Activated CD4-positive, alpha-beta memory T cell treated with anti-CD3 and anti-CD28 coated beads for 36 hours (primary cell): ENCODE data around the gene ADGRB3. TPM values are rescaled to one million over a fixed set of nuclear protein-coding genes. Genes with fewer than 3 reads are reported as not detected.
"Not testable (repeated sequence)": the region's sequence is repeated elsewhere in the genome, so short reads cannot be mapped to it uniquely, and the experiment has no call there.

Experiments
- CTCF ChIA-PET: fragments of 350-600 bp; sonication (Branson Sonifier 250); formaldehyde crosslinking; loops from one replicate; lab custom pipeline; 2021; ENCODE audit warnings: antibody characterized with exemption, inconsistent platforms; lab: Charles Lee
- POLR2A ChIA-PET: fragments of 350-600 bp; sonication (Branson Sonifier 250); formaldehyde crosslinking; loops from one replicate; lab custom pipeline; 2021; ENCODE audit warnings: antibody characterized with exemption; lab: Charles Lee
- DNase-seq: peaks from one replicate; pipeline ENCODE4 v3.0.0-alpha.2; 2020
- H3K27ac Mint-ChIP-seq: one replicate; pipeline ENCODE4 v1.8.0; 2021; ENCODE audit warnings: mixed read lengths
- H3K27me3 Mint-ChIP-seq: one replicate; pipeline ENCODE4 v1.8.0; 2021; ENCODE audit warnings: mixed read lengths
- H3K36me3 Mint-ChIP-seq: one replicate; pipeline ENCODE4 v1.8.0; 2021; ENCODE audit warnings: mixed read lengths
- H3K4me1 Mint-ChIP-seq: one replicate; pipeline ENCODE4 v1.8.0; 2021; ENCODE audit warnings: low read depth, mixed read lengths
- H3K4me3 Mint-ChIP-seq: one replicate; pipeline ENCODE4 v1.8.0; 2021; ENCODE audit warnings: mild to moderate bottlenecking, mixed read lengths
- H3K9me3 Mint-ChIP-seq: one replicate; pipeline ENCODE4 v1.8.0; 2021; ENCODE audit warnings: mixed read lengths
- intact Hi-C: fragments of 100-400 bp; cut with micrococcal nuclease; formaldehyde crosslinking; loops from one replicate; pipeline ENCODE4 v1.15.1; 2023
- total RNA-seq, 2 experiments: library from RNA; stranded (reverse); gene quantifications; one replicate each; pipeline ENCODE4 v1.2.3, GENCODE V29; 2021

The ADGRB3 gene
- total RNA-seq, 2 experiments from 2014 or later, result not detected

DNA sequence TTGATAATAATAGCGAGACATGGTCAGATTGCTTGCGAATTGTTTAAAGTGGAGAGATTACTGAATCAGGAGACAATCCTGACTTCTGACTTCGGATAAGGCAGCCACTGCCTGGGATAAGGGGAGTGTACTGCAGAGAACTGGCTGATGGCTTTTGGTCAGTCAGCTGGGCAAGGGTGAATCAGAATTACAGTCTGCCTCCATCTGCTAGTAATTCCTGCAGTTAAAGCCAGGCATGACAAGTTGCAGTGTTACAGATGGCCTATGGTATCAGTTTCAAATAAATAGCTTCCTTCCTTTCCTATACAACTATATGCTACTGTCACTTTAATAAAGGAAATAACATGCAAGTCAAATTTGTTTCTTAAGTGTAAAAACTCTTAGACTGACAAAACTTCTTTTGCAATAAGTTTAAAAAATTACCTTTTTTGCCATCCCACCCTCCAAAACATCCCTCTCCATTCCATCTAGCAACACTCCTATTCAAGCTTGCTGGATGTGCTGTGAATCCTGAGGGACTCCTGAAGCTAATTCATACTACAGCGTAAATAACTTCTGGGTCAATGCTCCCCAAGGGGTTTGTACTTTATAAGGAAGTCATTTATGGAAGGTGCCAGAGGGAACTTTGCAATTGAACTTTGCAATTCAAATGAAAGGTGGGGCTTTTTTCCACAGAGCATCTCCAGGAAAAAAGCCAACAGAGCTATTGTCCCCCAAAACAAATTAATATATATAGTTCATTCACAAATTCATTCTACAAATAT is 245.2 kb downstream of the ADGRB3 start:
- H3K4me1 Mint-ChIP-seq, result no peaks in the 10 kb centered on the region
- ChIA-PET CTCF (no interaction called here), POLR2A (no interaction called here)
- DNase-seq, result no peak
- intact Hi-C loops, result no loop called here
- H3K9me3 Mint-ChIP-seq, result no peaks in the 10 kb centered on the region
- H3K36me3 Mint-ChIP-seq, result no peaks in the 10 kb centered on the region
- no peak overlapping the region for H3K4me3 Mint-ChIP-seq
- no peaks in the 10 kb centered on the region for H3K27me3 Mint-ChIP-seq
- no peak overlapping the region for H3K27ac Mint-ChIP-seq

DNA sequence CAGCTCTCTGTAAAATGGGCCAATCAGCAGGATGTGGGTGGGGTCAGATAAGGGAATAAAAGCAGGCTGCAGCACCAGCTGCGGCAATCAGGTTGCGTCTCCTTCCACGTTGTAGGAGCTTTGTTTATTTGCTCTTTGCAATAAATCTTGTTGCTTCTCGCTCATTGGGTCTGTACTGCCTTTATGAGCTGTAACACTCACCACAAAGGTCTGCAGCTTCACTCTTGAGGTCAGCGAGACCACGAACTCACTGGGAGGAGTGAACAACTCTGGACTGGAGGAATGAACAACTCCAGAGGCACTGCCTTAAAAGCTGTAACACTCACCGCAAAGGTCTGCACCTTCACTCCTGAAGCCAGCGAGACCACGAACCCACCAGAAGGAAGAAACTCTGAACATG is 248.2 kb downstream of the ADGRB3 start:
- H3K4me3 Mint-ChIP-seq, H3K9me3 Mint-ChIP-seq, intact Hi-C loops, H3K36me3 Mint-ChIP-seq, CTCF ChIA-PET, H3K27ac Mint-ChIP-seq, POLR2A ChIA-PET, H3K27me3 Mint-ChIP-seq, H3K4me1 Mint-ChIP-seq, DNase-seq: not testable (repeated sequence)

GRCh38 chr6:68891419-68891818 is 256.3 kb downstream of the ADGRB3 start:
- no peaks in the 10 kb centered on the region for H3K4me1 Mint-ChIP-seq

DNA sequence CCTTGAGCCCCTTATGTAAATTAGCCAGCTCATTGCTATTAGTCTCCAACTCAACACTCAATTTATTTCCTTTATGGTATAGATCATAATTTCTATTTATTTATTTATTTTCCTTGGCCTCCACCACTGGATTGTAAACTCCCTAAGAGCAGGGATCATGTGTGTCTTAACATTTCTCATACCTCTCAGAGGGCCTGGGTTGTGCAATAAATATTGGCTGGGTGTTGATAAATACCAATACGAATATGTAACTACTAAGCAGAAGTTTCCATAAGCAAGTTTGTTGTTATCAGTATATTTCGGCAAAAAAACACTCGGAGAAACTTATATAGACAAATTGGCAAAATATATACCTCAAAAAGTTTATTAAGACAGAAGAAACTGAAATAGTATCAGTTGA is 257.4 kb downstream of the ADGRB3 start:
- CTCF ChIA-PET, result no interaction called here
- H3K27ac Mint-ChIP-seq, result no peak overlapping the region
- DNase-seq, result no peak
- no peak overlapping the region for H3K4me3 Mint-ChIP-seq
- H3K9me3 Mint-ChIP-seq, result no peaks in the 10 kb centered on the region
- intact Hi-C loops, result no loop called here
- no peaks in the 10 kb centered on the region for H3K36me3 Mint-ChIP-seq
- POLR2A ChIA-PET, result no interaction called here
- H3K27me3 Mint-ChIP-seq, result no peaks in the 10 kb centered on the region
- no peaks in the 10 kb centered on the region for H3K4me1 Mint-ChIP-seq

More at GRCh38 chr6:68891419-68891818, 256.3 kb downstream of the ADGRB3 start:
- H3K36me3 Mint-ChIP-seq, result no peaks in the 10 kb centered on the region
- ChIA-PET POLR2A (no interaction called here), CTCF (no interaction called here)
- no peaks in the 10 kb centered on the region for H3K9me3 Mint-ChIP-seq
- no peak overlapping the region for H3K4me3 Mint-ChIP-seq
- H3K27ac Mint-ChIP-seq, result no peak overlapping the region
- intact Hi-C loops, result no loop called here
- DNase-seq, result no peak
- no peaks in the 10 kb centered on the region for H3K27me3 Mint-ChIP-seq

DNA sequence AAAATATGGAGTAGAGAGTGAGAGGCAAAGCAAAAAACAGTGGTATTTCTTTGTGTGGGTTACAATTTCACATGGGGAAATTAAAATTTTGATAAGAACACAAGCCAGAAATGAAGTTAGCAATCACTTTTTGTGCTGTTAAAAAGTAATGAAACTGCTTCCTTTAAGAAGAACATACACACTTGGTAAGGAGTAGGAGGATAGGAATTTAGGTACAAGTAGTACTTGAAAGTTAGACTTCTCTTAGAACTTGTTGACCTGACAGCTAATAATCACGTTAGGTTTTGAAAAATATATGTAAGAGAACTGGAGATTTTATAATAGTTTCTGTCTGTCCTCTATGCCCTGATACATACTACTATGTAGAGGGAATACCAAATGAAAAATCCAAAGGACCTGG is 260.8 kb downstream of the ADGRB3 start:
- intact Hi-C loops, result no loop called here
- Mint-ChIP-seq H3K27me3 (no peaks in the 10 kb centered on the region), H3K4me3 (no peak overlapping the region), H3K9me3 (no peaks in the 10 kb centered on the region), H3K4me1 (no peaks in the 10 kb centered on the region), H3K27ac (no peak overlapping the region), H3K36me3 (no peaks in the 10 kb centered on the region)
- POLR2A ChIA-PET, result no interaction called here
- no peak for DNase-seq
- CTCF ChIA-PET, result interaction anchor here (0.7 kb wide), 1 partner anchor 17 kb away, joined by 3 read pairs; no protein-coding TSS in a partner anchor

DNA sequence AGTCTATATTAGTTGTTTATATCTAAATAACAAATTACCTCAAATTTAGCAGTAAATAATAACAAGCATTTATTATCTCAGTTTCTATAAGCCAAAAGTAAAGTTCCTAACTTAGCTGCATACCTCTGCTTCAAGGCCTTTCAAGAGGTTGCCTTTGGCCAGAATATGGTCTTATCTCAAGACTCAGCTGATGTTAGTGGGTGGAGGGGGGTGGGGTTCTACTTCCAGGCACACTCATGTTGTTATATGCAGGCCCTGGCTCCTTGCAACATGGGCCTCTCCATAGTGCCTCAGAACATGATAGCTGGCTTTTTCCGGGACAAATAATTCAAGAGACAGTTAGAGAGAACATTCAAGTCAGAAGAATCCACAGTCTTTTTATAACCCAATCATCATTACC is 266.0 kb downstream of the ADGRB3 start:
- ChIA-PET POLR2A (no interaction called here), CTCF (no interaction called here)
- no peak for DNase-seq
- Mint-ChIP-seq H3K4me1 (no peaks in the 10 kb centered on the region), H3K4me3 (no peak overlapping the region), H3K9me3 (no peaks in the 10 kb centered on the region), H3K27ac (no peak overlapping the region), H3K36me3 (no peaks in the 10 kb centered on the region), H3K27me3 (no peaks in the 10 kb centered on the region)
- intact Hi-C loops, result no loop called here

GRCh38 chr6:68911334-68911733 is 276.3 kb downstream of the ADGRB3 start:
- intact Hi-C loops, result no loop called here
- no peak for DNase-seq
- Mint-ChIP-seq H3K27me3 (no peaks in the 10 kb centered on the region), H3K4me3 (no peak overlapping the region), H3K9me3 (no peaks in the 10 kb centered on the region), H3K27ac (no peak overlapping the region), H3K36me3 (no peaks in the 10 kb centered on the region), H3K4me1 (no peaks in the 10 kb centered on the region)
- ChIA-PET CTCF (no interaction called here), POLR2A (no interaction called here)

- no peak overlapping the region for H3K4me3 Mint-ChIP-seq
- H3K36me3 Mint-ChIP-seq, result no peaks in the 10 kb centered on the region
- ChIA-PET CTCF (no interaction called here), POLR2A (no interaction called here)
- intact Hi-C loops, result no loop called here
- H3K4me1 Mint-ChIP-seq, result no peaks in the 10 kb centered on the region
- DNase-seq, result no peak
- H3K27ac Mint-ChIP-seq, result no peak overlapping the region
- no peaks in the 10 kb centered on the region for H3K27me3 Mint-ChIP-seq
- no peaks in the 10 kb centered on the region for H3K9me3 Mint-ChIP-seq
Measured at GRCh38 chr6:68911811-68912210, 276.7 kb downstream of the ADGRB3 start.

DNA sequence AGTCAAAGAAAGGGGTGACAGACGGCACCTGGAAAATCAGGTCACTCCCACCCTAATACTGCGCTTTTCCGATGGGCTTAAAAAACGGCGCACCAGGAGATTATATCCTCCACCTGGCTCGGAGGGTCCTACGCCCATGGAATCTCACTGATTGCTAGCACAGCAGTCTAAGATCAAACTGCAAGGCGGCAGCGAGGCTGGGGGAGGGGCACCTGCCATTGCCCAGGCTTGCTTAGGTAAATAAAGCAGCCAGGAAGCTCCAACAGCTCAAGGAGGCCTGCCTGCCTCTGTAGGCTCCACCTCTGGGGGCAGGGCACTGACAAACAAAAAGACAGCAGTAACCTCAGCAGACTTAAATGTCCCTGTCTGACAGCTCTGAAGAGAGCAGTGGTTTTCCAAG is 277.7 kb downstream of the ADGRB3 start:
- intact Hi-C loops, H3K4me1 Mint-ChIP-seq, H3K27me3 Mint-ChIP-seq, H3K9me3 Mint-ChIP-seq, H3K4me3 Mint-ChIP-seq, CTCF ChIA-PET, POLR2A ChIA-PET, H3K27ac Mint-ChIP-seq, DNase-seq, H3K36me3 Mint-ChIP-seq: not testable (repeated sequence)

- Mint-ChIP-seq H3K36me3 (no peaks in the 10 kb centered on the region), H3K4me3 (no peak overlapping the region), H3K27ac (no peak overlapping the region), H3K4me1 (no peaks in the 10 kb centered on the region), H3K27me3 (no peaks in the 10 kb centered on the region), H3K9me3 (no peaks in the 10 kb centered on the region)
- intact Hi-C loops, result no loop called here
- ChIA-PET CTCF (no interaction called here), POLR2A (no interaction called here)
- DNase-seq, result no peak
Measured at GRCh38 chr6:68915586-68915985, 280.5 kb downstream of the ADGRB3 start.

DNA sequence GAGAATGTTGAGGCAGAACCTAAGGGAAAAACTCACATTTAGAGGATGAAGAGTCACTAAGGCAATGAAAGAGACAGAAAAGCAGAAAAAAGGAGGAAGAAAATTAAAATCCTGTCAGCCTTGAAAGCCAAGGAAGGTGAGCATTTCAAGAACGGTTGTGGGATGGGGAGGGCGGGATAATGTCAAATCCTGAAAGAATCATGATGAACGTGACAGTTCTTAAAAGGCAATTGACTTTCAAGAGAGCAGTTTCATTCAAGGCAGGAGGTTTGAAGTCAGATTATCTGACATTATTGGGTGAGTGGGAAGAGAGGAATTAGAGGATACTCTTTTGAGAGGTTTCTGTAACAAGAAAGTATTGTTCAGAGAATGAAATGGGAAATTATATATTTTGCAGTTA is 284.5 kb downstream of the ADGRB3 start:
- ChIA-PET CTCF (no interaction called here), POLR2A (no interaction called here)
- Mint-ChIP-seq H3K9me3 (no peaks in the 10 kb centered on the region), H3K36me3 (no peaks in the 10 kb centered on the region), H3K4me3 (no peak overlapping the region), H3K27me3 (no peaks in the 10 kb centered on the region), H3K4me1 (no peaks in the 10 kb centered on the region), H3K27ac (no peak overlapping the region)
- no peak for DNase-seq
- intact Hi-C loops, result no loop called here

DNA sequence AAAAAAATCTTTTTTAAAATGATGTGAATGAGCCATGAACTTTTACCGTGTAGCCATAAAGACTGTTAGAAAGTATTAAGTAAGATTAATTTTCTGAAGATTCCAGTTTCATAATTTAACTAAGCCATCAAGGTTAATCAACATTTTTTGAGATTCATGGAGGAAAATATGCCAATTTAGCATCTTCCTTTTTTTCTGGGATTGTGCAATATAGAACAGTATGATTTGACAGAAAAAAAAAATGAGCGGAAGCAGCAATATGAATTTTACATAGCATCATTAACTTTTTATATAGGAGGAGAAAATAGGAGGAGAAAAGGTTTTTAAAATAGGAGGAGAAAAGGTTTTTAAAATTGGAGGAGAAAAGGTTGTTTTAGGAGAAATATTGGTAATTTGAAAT is 306.3 kb downstream of the ADGRB3 start:
- CTCF ChIA-PET, result no interaction called here
- DNase-seq, result no peak
- POLR2A ChIA-PET, result no interaction called here
- Mint-ChIP-seq H3K36me3 (no peaks in the 10 kb centered on the region), H3K27me3 (no peaks in the 10 kb centered on the region), H3K4me3 (no peak overlapping the region), H3K27ac (no peak overlapping the region), H3K4me1 (no peaks in the 10 kb centered on the region), H3K9me3 (no peaks in the 10 kb centered on the region)
- intact Hi-C loops, result no loop called here

GRCh38 chr6:68947721-68948120 is 312.6 kb downstream of the ADGRB3 start:
- ChIA-PET POLR2A (no interaction called here), CTCF (no interaction called here)
- H3K9me3 Mint-ChIP-seq, result no peaks in the 10 kb centered on the region

More at GRCh38 chr6:68947721-68948120, 312.6 kb downstream of the ADGRB3 start:
- no peak overlapping the region for H3K4me3 Mint-ChIP-seq
- H3K4me1 Mint-ChIP-seq, result no peaks in the 10 kb centered on the region
- no peaks in the 10 kb centered on the region for H3K36me3 Mint-ChIP-seq
- intact Hi-C loops, result no loop called here
- H3K27ac Mint-ChIP-seq, result no peak overlapping the region
- DNase-seq, result no peak
- no peaks in the 10 kb centered on the region for H3K27me3 Mint-ChIP-seq
